Activated T-helper 17 cell treated with anti-CD3 and anti-CD28 coated beads, Interleukin-2, amount 50 U/mL, for 72 hours (primary cell): ENCODE results near the gene ABCB8. TPM values are rescaled to one million over a fixed set of nuclear protein-coding genes. Genes with fewer than 3 reads are reported as not detected.

Source experiments
- ATAC-seq: fragments of 150-1000 bp; cut with Tn5 transposase; replicated peaks from 2 replicates; pipeline ENCODE4 v1.10.0; 2021; ENCODE audit warnings: mild to moderate bottlenecking, moderate library complexity
- H3K27ac Mint-ChIP-seq: one replicate; pipeline ENCODE4 v1.8.0; 2022; ENCODE audit warnings: mixed read lengths
- H3K27me3 Mint-ChIP-seq: one replicate; pipeline ENCODE4 v1.8.0; 2022; ENCODE audit warnings: mixed read lengths
- H3K36me3 Mint-ChIP-seq: one replicate; pipeline ENCODE4 v1.8.0; 2022; ENCODE audit warnings: low read depth, mild to moderate bottlenecking, mixed read lengths
- H3K4me1 Mint-ChIP-seq: one replicate; pipeline ENCODE4 v1.8.0; 2022; ENCODE audit warnings: mixed read lengths
- H3K4me3 Mint-ChIP-seq: one replicate; pipeline ENCODE4 v1.8.0; 2022; ENCODE audit warnings: mild to moderate bottlenecking, mixed read lengths
- H3K9me3 Mint-ChIP-seq: one replicate; pipeline ENCODE4 v1.8.0; 2022; ENCODE audit warnings: mixed read lengths
- total RNA-seq, 2 donors: library from RNA; stranded (reverse); gene quantifications; one replicate each; pipeline ENCODE4 v1.2.3, GENCODE V29; 2022

The ABCB8 gene
- total RNA-seq, 2 donors from 2014 or later: 36.4 to 52.0 TPM

- Mint-ChIP-seq H3K27me3 (no peaks in the 10 kb centered on the region), H3K36me3 (peaks cover 17% of the 10 kb centered on the region), H3K4me3 (peak overlapping the region; percentile 95), H3K9me3 (no peaks in the 10 kb centered on the region), H3K27ac (peak overlapping the region; percentile 95), H3K4me1 (peaks cover 25% of the 10 kb centered on the region)
- ATAC-seq: no peak
These were observed 30.6 kb downstream of the ABCB8 start for GRCh38 chr7:151058781-151059366.

- peak within 1 kb of the TSS; percentile 95 for H3K27ac Mint-ChIP-seq
- peaks cover 24% of the 10 kb centered on the region for H3K4me1 Mint-ChIP-seq
- no peaks in the 10 kb centered on the region for H3K27me3 Mint-ChIP-seq
These were observed 31.3 kb downstream of the ABCB8 start, which contains the start of gene SLC4A2 for GRCh38 chr7:151059367-151060112. TSS of gene SLC4A2 (plus strand) at chr7:151059589. CDS start at chr7:151061988, 2,399 bp downstream.

DNA sequence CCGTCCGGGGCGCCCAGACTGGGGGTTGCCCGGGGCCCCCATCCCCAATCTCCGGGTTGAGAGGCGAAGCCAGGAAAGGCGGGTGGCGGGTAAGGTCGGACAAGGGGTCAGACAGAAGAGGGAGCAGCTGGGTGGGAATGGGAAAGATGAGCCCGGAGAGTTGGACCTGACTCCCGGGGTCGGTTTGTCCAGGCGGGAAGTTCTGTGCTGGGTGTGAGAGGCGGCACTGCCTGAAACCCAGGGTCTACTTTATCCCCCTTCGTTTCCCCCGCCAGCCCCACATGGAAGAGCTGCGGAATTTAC lies 31.8 kb downstream of the ABCB8 start:
- H3K4me1 Mint-ChIP-seq: peaks cover 21% of the 10 kb centered on the region
- peak overlapping the region; percentile 95 for H3K4me3 Mint-ChIP-seq
- H3K27ac Mint-ChIP-seq: peak overlapping the region; percentile 95
- peaks cover 29% of the 10 kb centered on the region for H3K36me3 Mint-ChIP-seq
- no peaks in the 10 kb centered on the region for H3K9me3 Mint-ChIP-seq
- no peaks in the 10 kb centered on the region for H3K27me3 Mint-ChIP-seq
- ATAC-seq: no peak

More at GRCh38 chr7:151059367-151060112, 31.3 kb downstream of the ABCB8 start, which contains the start of gene SLC4A2:
- peaks cover 24% of the 10 kb centered on the region for H3K36me3 Mint-ChIP-seq
- peak within 1 kb of the TSS; percentile 95 for H3K4me3 Mint-ChIP-seq
- no peaks in the 10 kb centered on the region for H3K9me3 Mint-ChIP-seq
- ATAC-seq: peak; percentile 17

GRCh38 chr7:151060416-151061212 lies 32.4 kb downstream of the ABCB8 start:
- peaks cover 35% of the 10 kb centered on the region for H3K36me3 Mint-ChIP-seq
- no peaks in the 10 kb centered on the region for H3K27me3 Mint-ChIP-seq
- no peaks in the 10 kb centered on the region for H3K9me3 Mint-ChIP-seq
- peaks cover 21% of the 10 kb centered on the region for H3K4me1 Mint-ChIP-seq
- peak overlapping the region; percentile 95 for H3K27ac Mint-ChIP-seq
- H3K4me3 Mint-ChIP-seq: peak overlapping the region; percentile 95
- ATAC-seq: no peak

DNA sequence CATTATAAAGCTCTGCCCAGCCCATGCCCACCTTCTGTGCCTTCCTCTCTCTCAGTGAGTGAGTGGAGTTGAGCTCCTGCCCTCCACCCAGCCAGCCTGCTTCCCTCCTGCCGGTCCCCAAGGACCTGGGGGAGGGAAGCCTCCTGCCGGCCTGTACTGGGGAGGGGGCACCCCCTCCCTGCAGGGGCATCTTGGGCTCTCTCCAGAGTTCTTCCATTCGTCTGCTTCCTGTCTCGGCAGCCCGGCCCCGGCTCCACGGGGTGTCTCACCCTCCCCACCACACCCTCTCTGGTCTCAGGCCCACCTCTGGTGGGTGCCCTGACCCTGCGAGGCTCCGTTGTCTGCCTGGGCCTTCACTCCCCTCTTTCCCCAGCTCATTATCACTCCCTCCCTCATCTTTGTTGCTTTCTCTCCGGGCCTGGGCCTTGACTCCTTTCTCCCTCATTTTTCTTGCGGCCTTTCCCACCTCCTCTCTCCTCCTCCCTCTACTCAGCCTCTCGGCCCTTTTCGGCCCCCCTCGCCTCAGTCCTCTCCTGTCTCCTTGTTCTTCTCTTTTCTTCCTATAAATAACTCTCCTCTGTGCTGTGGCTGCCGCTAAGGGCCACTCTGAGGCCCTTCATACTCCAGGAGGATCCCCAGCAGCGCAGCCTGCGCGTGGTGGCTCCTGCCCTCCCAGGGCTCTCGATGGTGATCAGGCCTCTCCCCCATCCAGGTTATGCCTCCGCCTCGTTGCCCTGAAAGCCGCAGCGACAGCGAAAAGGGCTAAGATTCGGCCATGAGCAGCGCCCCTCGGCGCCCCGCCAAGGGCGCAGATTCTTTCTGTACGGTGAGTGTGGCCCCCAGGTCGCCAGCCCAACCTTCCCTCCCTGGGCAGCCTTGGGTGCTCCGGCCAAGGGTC lies 33.2 kb downstream of the ABCB8 start:
- Mint-ChIP-seq H3K4me1 (peaks cover 21% of the 10 kb centered on the region), H3K27ac (peak overlapping the region; percentile 25), H3K27me3 (no peaks in the 10 kb centered on the region), H3K4me3 (peak overlapping the region; percentile 95), H3K9me3 (no peaks in the 10 kb centered on the region), H3K36me3 (peaks cover 37% of the 10 kb centered on the region)
- ATAC-seq: no peak

DNA sequence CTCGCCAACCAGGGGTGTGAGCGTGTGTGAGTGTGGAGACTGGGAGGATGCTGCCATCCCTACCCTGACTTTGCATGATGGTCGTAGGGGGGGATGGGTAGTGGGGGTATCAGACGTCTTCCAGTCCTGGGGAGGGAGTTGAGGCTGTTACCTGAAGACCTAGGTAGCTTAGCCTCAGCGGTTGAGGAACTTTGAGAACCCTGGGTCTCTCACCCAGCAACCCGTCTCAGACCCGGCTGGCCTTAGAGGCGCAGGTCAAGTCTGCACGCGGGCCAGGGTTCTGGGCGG lies 33.8 kb downstream of the ABCB8 start:
- peaks cover 42% of the 10 kb centered on the region for H3K36me3 Mint-ChIP-seq

DNA sequence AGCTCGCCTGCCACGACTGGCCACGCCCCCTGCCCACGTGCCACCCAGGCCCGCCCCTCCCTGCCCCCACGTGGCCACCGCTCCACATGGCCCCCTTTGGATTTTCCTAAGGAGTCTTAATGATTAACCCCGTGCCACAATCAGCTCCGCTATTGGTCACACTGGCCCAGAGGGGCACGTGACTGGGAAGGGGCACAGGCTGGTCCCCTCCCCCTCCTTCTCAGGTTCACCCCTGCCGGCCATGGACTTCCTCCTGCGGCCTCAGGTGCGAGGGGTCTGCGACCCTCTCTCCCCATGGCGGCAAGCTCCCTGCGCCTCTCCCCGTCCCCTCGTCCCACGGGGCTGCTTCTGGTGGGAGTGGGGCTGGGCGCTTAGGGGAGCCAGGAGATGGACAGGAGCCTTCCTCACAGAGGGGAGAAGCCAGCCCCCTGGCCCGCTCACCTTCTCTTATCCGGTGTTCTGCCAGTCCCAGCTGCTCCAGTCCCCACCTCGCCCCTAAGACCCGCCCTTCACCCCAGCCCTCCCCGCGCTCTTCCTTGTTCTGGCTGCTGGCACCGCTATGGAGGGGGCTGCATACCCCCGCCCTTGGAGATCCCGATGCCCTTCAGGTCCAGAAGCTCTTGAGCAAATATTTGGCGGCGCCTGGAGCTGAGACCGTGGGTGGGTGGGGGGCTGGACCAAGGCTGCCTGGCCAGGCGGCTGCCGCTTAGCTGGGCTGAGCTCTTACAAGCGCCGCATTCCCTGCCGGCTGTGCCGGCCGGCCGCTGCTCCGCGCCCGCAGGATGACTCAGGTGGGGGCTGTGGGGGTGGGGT lies 34.4 kb downstream of the ABCB8 start:
- no peaks in the 10 kb centered on the region for H3K9me3 Mint-ChIP-seq
- peaks cover 47% of the 10 kb centered on the region for H3K36me3 Mint-ChIP-seq
- no peak for ATAC-seq
- H3K4me1 Mint-ChIP-seq: peaks cover 12% of the 10 kb centered on the region
- no peaks in the 10 kb centered on the region for H3K27me3 Mint-ChIP-seq
- no peak overlapping the region for H3K27ac Mint-ChIP-seq
- no peak overlapping the region for H3K4me3 Mint-ChIP-seq

More for the DNA sequence above, 33.8 kb downstream of the ABCB8 start:
- Mint-ChIP-seq H3K4me3 (peak overlapping the region; percentile 95), H3K27me3 (no peaks in the 10 kb centered on the region), H3K4me1 (peaks cover 18% of the 10 kb centered on the region), H3K9me3 (no peaks in the 10 kb centered on the region), H3K27ac (peak overlapping the region; percentile 25)
- no peak for ATAC-seq

- no peak overlapping the region for H3K4me3 Mint-ChIP-seq
- peaks cover 12% of the 10 kb centered on the region for H3K4me1 Mint-ChIP-seq
- H3K27ac Mint-ChIP-seq: no peak overlapping the region
- no peaks in the 10 kb centered on the region for H3K27me3 Mint-ChIP-seq
- H3K9me3 Mint-ChIP-seq: no peaks in the 10 kb centered on the region
- H3K36me3 Mint-ChIP-seq: peaks cover 53% of the 10 kb centered on the region
- no peak for ATAC-seq
These were observed 34.9 kb downstream of the ABCB8 start for GRCh38 chr7:151063212-151063561.

- peaks cover 66% of the 10 kb centered on the region for H3K36me3 Mint-ChIP-seq
- H3K27me3 Mint-ChIP-seq: no peaks in the 10 kb centered on the region
- no peak overlapping the region for H3K4me3 Mint-ChIP-seq
- H3K4me1 Mint-ChIP-seq: peaks cover 12% of the 10 kb centered on the region
- ATAC-seq: no peak
- no peak overlapping the region for H3K27ac Mint-ChIP-seq
- H3K9me3 Mint-ChIP-seq: no peaks in the 10 kb centered on the region
These were observed 36.2 kb downstream of the ABCB8 start for GRCh38 chr7:151064454-151064853.

DNA sequence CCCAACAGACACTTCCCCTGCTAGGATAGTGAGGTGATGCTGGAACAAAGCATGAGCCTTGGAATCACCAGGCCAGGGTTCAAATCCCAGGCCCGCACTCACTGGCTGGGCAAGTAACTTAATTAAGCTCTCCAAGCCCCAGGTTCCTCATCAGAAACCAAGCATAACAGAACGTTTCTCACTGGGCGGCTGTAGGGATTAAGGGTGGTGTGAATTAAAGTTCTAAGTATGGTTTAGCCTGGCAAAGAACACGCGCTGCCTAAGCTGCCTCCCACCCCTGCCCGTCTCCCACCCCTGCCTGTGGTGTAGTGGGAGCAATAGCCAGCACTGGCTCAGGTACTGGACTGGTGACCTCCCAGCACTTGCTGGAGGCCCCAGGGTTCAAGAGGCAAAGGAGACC lies 36.7 kb downstream of the ABCB8 start:
- Mint-ChIP-seq H3K27me3 (no peaks in the 10 kb centered on the region), H3K4me1 (peaks cover 12% of the 10 kb centered on the region), H3K4me3 (no peak overlapping the region), H3K9me3 (no peaks in the 10 kb centered on the region), H3K27ac (peak overlapping the region; percentile 65), H3K36me3 (peaks cover 67% of the 10 kb centered on the region)
- no peak for ATAC-seq

- peaks cover 12% of the 10 kb centered on the region for H3K4me1 Mint-ChIP-seq
- peak overlapping the region; percentile 65 for H3K27ac Mint-ChIP-seq
- H3K9me3 Mint-ChIP-seq: no peaks in the 10 kb centered on the region
- H3K4me3 Mint-ChIP-seq: no peak overlapping the region
- no peak for ATAC-seq
- peaks cover 70% of the 10 kb centered on the region for H3K36me3 Mint-ChIP-seq
- no peaks in the 10 kb centered on the region for H3K27me3 Mint-ChIP-seq
These were observed 37.3 kb downstream of the ABCB8 start for GRCh38 chr7:151065516-151065915.

- Mint-ChIP-seq H3K36me3 (peaks cover 73% of the 10 kb centered on the region), H3K4me1 (peaks cover 5% of the 10 kb centered on the region), H3K27me3 (no peaks in the 10 kb centered on the region), H3K4me3 (no peak overlapping the region), H3K27ac (no peak overlapping the region), H3K9me3 (no peaks in the 10 kb centered on the region)
- no peak for ATAC-seq
These were observed 38.2 kb downstream of the ABCB8 start for GRCh38 chr7:151066273-151066974.
